HG03039 (cell line): ENCODE data around the gene PPIC.

ENCODE experiments used
- ATAC-seq: cut with Tn5 transposase; IDR thresholded peaks from one replicate; pipeline ENCODE4 v1.9.1; 2021; ENCODE audit warnings: mild to moderate bottlenecking, moderate library complexity; ENCODE audit not compliant: unreplicated experiment

PPIC gene

GRCh38 chr5:123036391-123037103, at the start of gene PPIC:
Gene PPIC, minus strand, starts transcription at chr5:123036725. Its CDS starts 100 bp downstream, at chr5:123036625.
- ATAC-seq: peak; percentile 66

GRCh38 chr5:123085638-123086286, 49.2 kb upstream of the PPIC start:
- no peak for ATAC-seq

- no peak for ATAC-seq
Measured at GRCh38 chr5:123084730-123085605, 48.4 kb upstream of the PPIC start.

- no peak for ATAC-seq
Measured at GRCh38 chr5:123083298-123083697, 46.8 kb upstream of the PPIC start.

- ATAC-seq: no peak
Measured at GRCh38 chr5:123080215-123080614, 43.7 kb upstream of the PPIC start.

- no peak for ATAC-seq
Measured at GRCh38 chr5:123075521-123076163, 39.1 kb upstream of the PPIC start.

- ATAC-seq: no peak
Measured at GRCh38 chr5:123068368-123068938, 31.9 kb upstream of the PPIC start.

GRCh38 chr5:123066016-123066415, 29.5 kb upstream of the PPIC start:
- no peak for ATAC-seq

- no peak for ATAC-seq
Measured at GRCh38 chr5:123059455-123059854, 22.9 kb upstream of the PPIC start.

GRCh38 chr5:123051206-123051605, 14.7 kb upstream of the PPIC start:
- no peak for ATAC-seq

GRCh38 chr5:123047706-123048105, 11.2 kb upstream of the PPIC start:
- ATAC-seq: no peak

- no peak for ATAC-seq
Measured at GRCh38 chr5:123046222-123046621, 9.7 kb upstream of the PPIC start.

GRCh38 chr5:123044926-123045617, 8.5 kb upstream of the PPIC start:
- ATAC-seq: no peak

- no peak for ATAC-seq
Measured at GRCh38 chr5:123039673-123040072, 3.1 kb upstream of the PPIC start.

- ATAC-seq: no peak
Measured at GRCh38 chr5:123037104-123037418, 536 bp upstream of the PPIC start.

- peak; percentile 12 for ATAC-seq
Measured at GRCh38 chr5:123035918-123036390, 571 bp downstream of the PPIC start.

GRCh38 chr5:123035360-123035917, 1.1 kb downstream of the PPIC start:
- ATAC-seq: no peak

- ATAC-seq: no peak
Measured at GRCh38 chr5:123033157-123033671, 3.3 kb downstream of the PPIC start.

- ATAC-seq: no peak
Measured at GRCh38 chr5:123028222-123028621, 8.3 kb downstream of the PPIC start.

- no peak for ATAC-seq
Measured at GRCh38 chr5:123014689-123015088, 21.8 kb downstream of the PPIC start.
